Mesenchymal stem cell (in vitro differentiated cells and primary cell): Measurements from ENCODE around the gene MORC2.
A peak's percentile ranks its signal among the peaks of the same experiment; 100 is the strongest.

Experiments used
- DNase-seq: peaks from one replicate; pipeline ENCODE4 v3.0.0-alpha.2; 2013
- H2AFZ ChIP-seq: one replicate; pipeline ENCODE4 v1.6.1; 2013; ENCODE audit warnings: low read depth, mild to moderate bottlenecking, control low read depth, inconsistent platforms, low read length, moderate library complexity
- H2AK5ac ChIP-seq: 2 replicates; pipeline ENCODE4 v1.6.1; 2013; ENCODE audit warnings: low read length, moderate library complexity, mild to moderate bottlenecking, inconsistent platforms; ENCODE audit not compliant: severe bottlenecking
- H2BK120ac ChIP-seq: one replicate; pipeline ENCODE4 v1.6.1; 2013; ENCODE audit warnings: low read depth, mild to moderate bottlenecking, inconsistent platforms, low read length, moderate library complexity
- H2BK12ac ChIP-seq, 2 experiments: one replicate each; pipeline ENCODE4 v1.6.1; 2013; ENCODE audit warnings: inconsistent platforms in 2 of 2, low read length in 2 of 2, mild to moderate bottlenecking in 2 of 2, moderate library complexity in 2 of 2, control low read depth in 1 of 2
- H2BK15ac ChIP-seq: one replicate; pipeline ENCODE4 v1.6.1; 2013; ENCODE audit warnings: mild to moderate bottlenecking, low read depth, inconsistent platforms; ENCODE audit not compliant: poor library complexity, severe bottlenecking
- H2BK5ac ChIP-seq: 2 replicates; pipeline ENCODE4 v1.6.1; 2013; ENCODE audit warnings: low read depth, mild to moderate bottlenecking, low read length, control low read depth, inconsistent platforms; ENCODE audit not compliant: poor library complexity, severe bottlenecking
- H3K14ac ChIP-seq, 2 experiments: one replicate each; pipeline ENCODE4 v1.6.1; 2013; ENCODE audit warnings: inconsistent platforms in 2 of 2, low read length in 2 of 2, control low read depth in 1 of 2, mild to moderate bottlenecking in 1 of 2, moderate library complexity in 1 of 2
- H3K18ac ChIP-seq, 2 experiments: one replicate each; pipeline ENCODE4 v1.6.1; 2013; ENCODE audit warnings: inconsistent platforms in 2 of 2, low read length in 2 of 2, control low read depth in 1 of 2, low read depth in 1 of 2, mild to moderate bottlenecking in 1 of 2
- H3K23ac ChIP-seq, 2 experiments: one replicate each; pipeline ENCODE4 v1.6.1; 2013; ENCODE audit warnings: inconsistent platforms in 2 of 2, low read length in 2 of 2, mild to moderate bottlenecking in 2 of 2, moderate library complexity in 2 of 2, control low read depth in 1 of 2
- H3K27ac ChIP-seq: 2 replicates; pipeline ENCODE4 v1.5.1; 2013; ENCODE audit warnings: mild to moderate bottlenecking, moderate library complexity, low read length, control low read depth, inconsistent platforms; ENCODE audit not compliant: poor library complexity, severe bottlenecking
- H3K27me3 ChIP-seq, 2 experiments: 2 replicates each; pipeline versions ENCODE4 v1.6.1 to v1.7.0; 2013; ENCODE audit warnings: low read length in 2 of 2, mild to moderate bottlenecking in 2 of 2, moderate library complexity in 2 of 2, control low read depth in 1 of 2, inconsistent platforms in 1 of 2; ENCODE audit not compliant: control insufficient read depth in 1 of 2, insufficient read depth in 1 of 2
- H3K36me3 ChIP-seq, 2 experiments: 2 replicates each; pipeline versions ENCODE4 v1.6.1 to v1.7.0; 2013; ENCODE audit warnings: low read length in 2 of 2, control low read depth in 1 of 2, inconsistent platforms in 1 of 2, low read depth in 1 of 2, mild to moderate bottlenecking in 1 of 2; ENCODE audit not compliant: insufficient read depth in 2 of 2, control insufficient read depth in 1 of 2
- H3K4ac ChIP-seq, 2 experiments: one replicate each; pipeline ENCODE4 v1.6.1; 2013; ENCODE audit warnings: inconsistent platforms in 2 of 2, low read length in 2 of 2, mild to moderate bottlenecking in 2 of 2, moderate library complexity in 2 of 2, control low read depth in 1 of 2, low read depth in 1 of 2
- H3K4me1 ChIP-seq: 2 replicates; pipeline ENCODE4 v1.6.1; 2013; ENCODE audit warnings: low read depth, low read length, control low read depth; ENCODE audit not compliant: control insufficient read depth, insufficient read depth
- H3K4me2 ChIP-seq: 2 replicates; pipeline ENCODE4 v1.6.1; 2013; ENCODE audit warnings: low read length, mild to moderate bottlenecking, inconsistent platforms; ENCODE audit not compliant: poor library complexity, severe bottlenecking
- H3K4me3 ChIP-seq, 2 experiments: 2 replicates each; pipeline versions ENCODE4 v1.5.1 to v1.7.0; 2013; ENCODE audit warnings: low read length in 2 of 2, mild to moderate bottlenecking in 2 of 2, control low read depth in 1 of 2, low read depth in 1 of 2; ENCODE audit not compliant: insufficient read depth in 1 of 2
- H3K79me1 ChIP-seq: replicated peaks from 2 replicates; pipeline ENCODE4 v1.6.1; 2013; ENCODE audit warnings: mild to moderate bottlenecking, control low read depth, low read length, inconsistent platforms; ENCODE audit not compliant: poor library complexity, severe bottlenecking
- H3K9ac ChIP-seq: 2 replicates; pipeline ENCODE4 v1.7.0; 2013; ENCODE audit warnings: mild to moderate bottlenecking, low read length, moderate library complexity
- H3K9me3 ChIP-seq: 2 replicates; pipeline ENCODE4 v1.7.0; 2013; ENCODE audit warnings: mild to moderate bottlenecking, low read length; ENCODE audit not compliant: control insufficient read depth
- H4K8ac ChIP-seq: one replicate; pipeline ENCODE4 v1.6.1; 2013; ENCODE audit warnings: inconsistent platforms, mild to moderate bottlenecking, low read length, moderate library complexity
- H4K91ac ChIP-seq: one replicate; pipeline ENCODE4 v1.6.1; 2013; ENCODE audit warnings: mild to moderate bottlenecking, low read length, inconsistent platforms
- WGBS: methylation state at CpG from one replicate; pipeline ENCODE4 v1.1.7; 2013; ENCODE audit warnings: mixed read lengths; 5-methylcytosine and 5-hydroxymethylcytosine counted together

Gene MORC2

DNA sequence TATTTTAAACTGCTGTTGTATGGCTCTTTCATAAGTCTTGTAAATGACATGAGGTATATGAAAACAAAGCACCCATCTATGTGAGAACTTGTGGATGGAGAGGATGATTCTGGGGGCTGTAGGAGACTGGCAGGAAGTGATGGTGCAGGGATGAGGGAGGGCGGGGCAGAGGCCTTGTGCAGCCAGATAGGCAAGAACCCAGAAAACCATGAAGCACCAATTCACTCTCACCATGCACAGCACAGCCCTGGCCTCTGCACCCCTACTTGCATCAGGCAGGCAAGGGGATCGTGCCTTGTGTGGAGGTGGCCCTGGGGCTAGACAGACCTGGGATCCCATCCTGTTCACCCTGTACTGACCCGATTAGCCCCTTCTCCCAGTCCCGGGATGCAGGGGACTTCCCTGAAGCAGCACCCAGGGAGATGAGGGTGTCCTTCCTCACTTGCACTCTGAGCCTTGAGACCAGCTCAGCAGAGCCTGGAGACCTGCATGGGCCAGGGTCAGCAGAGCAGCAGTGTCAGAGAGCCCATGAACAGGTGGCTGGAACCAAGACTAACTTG, 85.5 kb downstream of the MORC2 start:
- Histone ChIP-seq H3K4me3 (no peak overlapping the region), H3K9me3 (no peaks in the 10 kb centered on the region), H3K27ac (no peak overlapping the region), H3K4me2 (no peak overlapping the region), H3K36me3 (peaks cover 0 to 2% of the 10 kb centered on the region in 2 experiments), H2BK15ac (no peak overlapping the region), H2BK5ac (no peak overlapping the region), H3K23ac (no peak overlapping the region), H3K4me1 (peaks cover 3% of the 10 kb centered on the region), H3K14ac (peak overlapping the region in 1 of 2 experiments; percentile 64), H3K27me3 (peaks cover 0 to 21% of the 10 kb centered on the region in 2 experiments), H4K8ac (no peak overlapping the region), H3K9ac (no peak overlapping the region), H3K79me1 (no peaks in the 10 kb centered on the region), H3K4ac (no peak overlapping the region), H4K91ac (peak overlapping the region; percentile 43), H3K18ac (no peak overlapping the region), H2AFZ (no peak overlapping the region), H2BK12ac (no peak overlapping the region), H2AK5ac (no peak overlapping the region), H2BK120ac (no peak overlapping the region)
- DNase-seq, result no peak
- WGBS, result 90% methylated on average over 4 of the region's 4 CpGs

GRCh38 chr22:30882184-30882717, 86.3 kb downstream of the MORC2 start:
- Histone ChIP-seq H3K23ac (no peak overlapping the region), H2AK5ac (no peak overlapping the region), H3K4me3 (no peak overlapping the region), H3K36me3 (no peaks in the 10 kb centered on the region), H3K4ac (no peak overlapping the region), H3K27ac (no peak overlapping the region), H2BK120ac (no peak overlapping the region), H3K18ac (no peak overlapping the region), H3K4me1 (peaks cover 3% of the 10 kb centered on the region), H3K14ac (no peak overlapping the region), H4K91ac (no peak overlapping the region), H2BK12ac (no peak overlapping the region), H2AFZ (no peak overlapping the region), H3K9me3 (no peaks in the 10 kb centered on the region), H2BK15ac (no peak overlapping the region), H4K8ac (no peak overlapping the region), H3K4me2 (no peak overlapping the region), H3K27me3 (peaks cover 0 to 23% of the 10 kb centered on the region in 2 experiments), H2BK5ac (no peak overlapping the region), H3K9ac (no peak overlapping the region), H3K79me1 (no peaks in the 10 kb centered on the region)
- DNase-seq, result no peak
- 80% methylated on average over 5 of the region's 6 CpGs for WGBS

DNA sequence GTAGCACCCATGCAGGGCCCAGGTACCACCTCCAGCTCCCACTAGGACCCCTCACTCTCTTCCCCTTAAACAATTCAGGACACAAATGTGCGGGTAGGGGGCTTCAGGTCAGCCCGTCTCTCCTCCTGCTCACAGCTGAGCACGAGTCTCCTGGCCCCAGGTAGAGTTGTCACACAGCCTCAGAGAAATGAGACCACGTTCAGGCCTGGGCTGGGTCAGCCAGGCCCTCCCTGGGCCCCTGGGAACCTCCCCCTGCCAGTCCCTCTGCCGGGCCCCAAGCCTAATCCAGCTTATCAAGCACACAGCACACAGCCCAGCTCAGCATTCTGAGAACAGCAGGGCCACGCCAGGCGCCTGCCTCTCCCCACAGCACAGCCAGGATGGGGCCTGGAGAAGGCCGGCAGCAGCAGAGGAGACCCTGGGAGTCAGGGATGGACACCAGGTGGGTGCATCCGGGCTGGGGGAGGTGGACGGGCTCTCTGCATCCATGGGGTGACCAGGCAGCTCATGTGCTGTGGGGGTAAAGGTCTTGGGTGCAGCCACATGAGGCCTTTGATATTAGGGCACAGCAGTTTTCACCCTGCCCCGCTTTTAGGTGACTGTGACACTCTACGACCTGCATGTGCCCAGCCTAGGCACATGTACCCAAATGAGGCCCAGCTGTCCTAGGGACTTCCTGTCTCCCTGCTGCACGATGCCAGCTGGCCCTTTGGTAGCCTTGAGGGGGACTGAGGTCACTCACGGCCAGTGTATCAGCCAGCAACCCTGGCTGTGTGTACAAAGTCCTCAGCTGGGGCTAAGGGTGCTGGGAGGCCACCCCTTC, 87.0 kb downstream of the MORC2 start:
- Histone ChIP-seq H3K27ac (no peak overlapping the region), H2BK12ac (no peak overlapping the region), H3K4me3 (no peak overlapping the region), H3K14ac (no peak overlapping the region), H4K8ac (no peak overlapping the region), H2BK15ac (no peak overlapping the region), H3K9me3 (no peaks in the 10 kb centered on the region), H3K27me3 (peaks cover 0 to 23% of the 10 kb centered on the region in 2 experiments), H3K9ac (no peak overlapping the region), H3K18ac (no peak overlapping the region), H4K91ac (no peak overlapping the region), H2BK120ac (no peak overlapping the region), H2AK5ac (no peak overlapping the region), H3K79me1 (no peaks in the 10 kb centered on the region), H2AFZ (no peak overlapping the region), H3K4me1 (peaks cover 3% of the 10 kb centered on the region), H3K4me2 (no peak overlapping the region), H2BK5ac (no peak overlapping the region), H3K23ac (no peak overlapping the region), H3K4ac (no peak overlapping the region), H3K36me3 (no peaks in the 10 kb centered on the region)
- 59% methylated on average over 14 of the region's 14 CpGs for WGBS
- DNase-seq, result no peak

DNA sequence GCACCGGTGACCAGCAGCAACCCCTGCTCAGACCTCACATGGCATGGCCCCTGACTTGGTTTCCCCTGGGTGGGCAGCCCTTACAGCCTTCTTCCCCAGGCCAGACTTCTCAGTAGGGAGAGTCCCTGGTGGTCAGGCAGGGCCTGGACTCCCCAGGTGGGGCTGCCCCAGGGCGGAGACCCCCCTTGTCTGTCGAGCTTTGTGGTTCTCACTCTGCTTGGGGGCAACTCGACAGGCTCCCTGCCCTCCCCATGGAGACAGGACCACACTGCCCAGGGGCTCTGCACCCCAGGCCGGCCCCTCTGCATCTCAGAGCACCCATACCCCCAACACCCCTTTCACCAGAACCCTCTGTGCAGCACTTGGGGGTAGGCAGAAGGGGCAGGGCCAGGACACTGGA, 87.7 kb downstream of the MORC2 start:
- no peaks in the 10 kb centered on the region for H3K9me3 ChIP-seq
- H3K79me1 ChIP-seq, result no peaks in the 10 kb centered on the region
- no peak overlapping the region for H4K8ac ChIP-seq
- H3K27me3 ChIP-seq, result peaks cover 0 to 23% of the 10 kb centered on the region in 2 experiments
- H3K23ac ChIP-seq, result peak overlapping the region in 1 of 2 experiments; percentile 17
- H2AK5ac ChIP-seq, result no peak overlapping the region
- no peak overlapping the region for H3K27ac ChIP-seq
- 83% methylated on average over 5 of the region's 5 CpGs for WGBS
- H3K9ac ChIP-seq, result no peak overlapping the region
- no peak overlapping the region for H3K14ac ChIP-seq
- no peak overlapping the region for H3K4me3 ChIP-seq
- no peak overlapping the region for H3K4me2 ChIP-seq
- H2BK15ac ChIP-seq, result no peak overlapping the region
- H3K36me3 ChIP-seq, result no peaks in the 10 kb centered on the region
- peaks cover 3% of the 10 kb centered on the region for H3K4me1 ChIP-seq
- H2BK120ac ChIP-seq, result no peak overlapping the region
- no peak overlapping the region for H2AFZ ChIP-seq
- no peak overlapping the region for H3K18ac ChIP-seq
- no peak overlapping the region for H4K91ac ChIP-seq
- no peak overlapping the region for H3K4ac ChIP-seq
- no peak overlapping the region for H2BK5ac ChIP-seq
- H2BK12ac ChIP-seq, result no peak overlapping the region
- DNase-seq, result no peak
